Adrenal gland (tissue), 12 donors: Measurements from ENCODE around the gene CCL4. TPM values are rescaled to one million over a fixed set of nuclear protein-coding genes. Genes with fewer than 3 reads are reported as not detected.
"Not testable (repeated sequence)": the region's sequence is repeated elsewhere in the genome, so short reads cannot be mapped to it uniquely, and the experiment has no call there.

ENCODE experiments used
- DNase-seq, 7 donors: peaks; one replicate each; pipeline ENCODE4 v3.0.0-alpha.2; 2019 to 2020
- H3K27ac ChIP-seq, 5 donors: fragments of 200-600 bp; sonication (generic) in 4 of 5; 1 replicate in 3 of 5; 2 replicates in 2 of 5; pipeline versions ENCODE4 v1.5.1 to v1.8.0; 2016 to 2020; ENCODE audit warnings: mild to moderate bottlenecking in 1 of 5
- H3K27me3 ChIP-seq: fragments of 200-600 bp; 2 replicates; pipeline ENCODE4 v1.8.0; 2021
- H3K36me3 ChIP-seq, 2 donors: fragments of 200-600 bp; replicated peaks in 1 of 2; 1 replicate in 1 of 2; 2 replicates in 1 of 2; pipeline versions ENCODE4 v1.5.1 to v1.8.0; 2018 to 2022
- H3K4me1 ChIP-seq, 2 donors: fragments of 200-600 bp; replicated peaks in 1 of 2; 1 replicate in 1 of 2; 2 replicates in 1 of 2; pipeline versions ENCODE4 v1.5.1 to v1.8.0; 2018 to 2021
- H3K4me3 ChIP-seq, 4 donors: fragments of 200-600 bp; sonication (generic) in 3 of 4; one replicate each; pipeline ENCODE4 v1.5.1; 2016 to 2018
- H3K9me3 ChIP-seq, 3 donors: fragments of 200-600 bp; sonication (generic) in 1 of 3; replicated peaks in 1 of 3; 1 replicate in 2 of 3; 2 replicates in 1 of 3; pipeline versions ENCODE4 v1.5.1 to v1.8.0; 2016 to 2021
- CTCF ChIP-seq, 6 experiments: fragments of 450-650 bp in 4 of 6; fragments of 200-600 bp in 2 of 6; sonication (generic) in 1 of 6; IDR thresholded peaks; 1 replicate in 5 of 6; 2 replicates in 1 of 6; pipeline versions ENCODE4 v1.5.1 to v1.8.0; 2016 to 2021; ENCODE audit warnings: antibody characterized with exemption in 6 of 6, mild to moderate bottlenecking in 2 of 6, moderate library complexity in 1 of 6
- POLR2A ChIP-seq, 2 donors: fragments of 450-650 bp; IDR thresholded peaks; one replicate each; pipeline ENCODE4 v1.6.1; 2017; ENCODE audit warnings: antibody characterized with exemption in 2 of 2, mild to moderate bottlenecking in 2 of 2, moderate library complexity in 1 of 2
- WGBS, 4 donors: extraction: QIAGEN DNeasy Blood & Tissue Kit in 2 of 4; methylation state at CpG; one replicate each; pipeline versions ENCODE4 v1.1.5 to v1.1.7; 2013 to 2017; 5-methylcytosine and 5-hydroxymethylcytosine counted together
- intact Hi-C, 2 donors: fragments of 100-400 bp; cut with DNase I; formaldehyde crosslinking; loops; one replicate each; pipeline versions ENCODE4 v1.14.1 to v1.15.0; 2022 to 2023
- polyA plus RNA-seq, 3 donors: library from polyadenylated mRNA; stranded (reverse); fragments of 200-250 nt in 2 of 3; fragments of 350-450 nt in 1 of 3; fragmentation: Illumina TruSeq in 1 of 3; extraction: RNeasy Lipid Tissue Mini Kit (QIAGEN cat#74804) in 1 of 3; gene quantifications; one replicate each; pipeline ENCODE4 v1.2.3, GENCODE V29; 2013 to 2014
- total RNA-seq, 9 donors: library from RNA; depleted of rRNA in 4 of 9; stranded (reverse); fragments of >200 nt in 4 of 9; fragments of 120-200 nt in 1 of 9; fragmentation: NEBNext Ultra II Directional in 1 of 9; extraction: Animal tissue kit (Norgen Biotek cat#: 25700) in 1 of 9; gene quantifications; one replicate each; pipeline versions ENCODE4 v1.1.0 to v1.2.4, GENCODE V29; 2013 to 2023
- donor health status: healthy with polysubstance abuse.
- donor health status: Bipolar disorder and iron deficiency.
- donor health status: DM: yes; HTN: yes; CAD: no.
- donor health status: DM: no; HTN: no; CAD: no.
- donor health status: DM: no; HTN: no; CAD: no.
- donor health status: DM: yes; HTN: yes; CAD: no.

Gene CCL4
- total and polyA plus RNA-seq, 12 donors = 0.72 to 17.5 (median 5.4) TPM

DNA sequence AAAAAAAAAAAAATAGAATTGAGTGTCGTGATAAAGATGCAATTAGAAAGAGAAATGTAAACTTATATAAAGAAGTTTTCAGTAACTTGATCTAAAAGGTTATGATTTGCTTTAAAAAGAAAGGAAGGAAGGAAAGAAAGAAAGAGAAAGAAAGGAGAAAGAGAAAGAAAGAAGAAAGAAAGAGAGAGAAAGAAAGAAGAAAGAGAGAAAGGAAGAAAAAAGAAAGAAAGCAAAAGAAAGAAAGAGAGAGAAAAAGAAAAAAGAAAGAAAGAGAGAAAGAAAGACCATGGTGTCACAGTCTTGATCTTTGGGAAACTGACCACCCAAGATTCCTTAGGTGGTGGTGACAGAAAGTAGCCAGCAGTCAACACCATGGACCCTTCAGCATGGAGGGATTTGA is 9.4 kb upstream of the CCL4 start:
- H3K36me3 ChIP-seq = no peaks in the 10 kb centered on the region
- TF ChIP-seq CTCF (IDR thresholded peaks at IDR 0.05) = no peak
- TF ChIP-seq POLR2A (IDR thresholded peaks at IDR 0.05) = no peak
- H3K4me1 ChIP-seq = no peaks in the 10 kb centered on the region
- H3K27me3 ChIP-seq = no peaks in the 10 kb centered on the region
- 79 to 94% (median 82%) methylated on average over 1 of the region's 1 CpG for WGBS, 4 donors
- H3K27ac ChIP-seq = no peak overlapping the region
- intact Hi-C loops = no loop called here
- no peaks in the 10 kb centered on the region for H3K9me3 ChIP-seq
- no peak for DNase-seq
- no peak overlapping the region for H3K4me3 ChIP-seq

- Histone ChIP-seq H3K27me3 (no peaks in the 10 kb centered on the region), H3K36me3 (no peaks in the 10 kb centered on the region), H3K27ac (no peak overlapping the region), H3K4me3 (no peak overlapping the region), H3K4me1 (no peaks in the 10 kb centered on the region), H3K9me3 (no peaks in the 10 kb centered on the region)
- WGBS, 4 donors = 87 to 98% (median 92%) methylated on average over 6 to 7 of the region's 7 CpGs
- intact Hi-C loops = no loop called here
- TF ChIP-seq POLR2A (IDR thresholded peaks at IDR 0.05) (no peak), CTCF (IDR thresholded peaks at IDR 0.05) (no peak)
- DNase-seq = no peak
Observed at GRCh38 chr17:36094746-36095145, 8.9 kb upstream of the CCL4 start.

- H3K27ac ChIP-seq = no peak overlapping the region
- intact Hi-C loops = no loop called here
- 68 to 89% (median 79%) methylated on average over 1 of the region's 1 CpG for WGBS, 4 donors
- no peaks in the 10 kb centered on the region for H3K36me3 ChIP-seq
- no peaks in the 10 kb centered on the region for H3K4me1 ChIP-seq
- no peak for DNase-seq
- H3K4me3 ChIP-seq = no peak overlapping the region
- no peaks in the 10 kb centered on the region for H3K9me3 ChIP-seq
- no peaks in the 10 kb centered on the region for H3K27me3 ChIP-seq
- TF ChIP-seq CTCF (IDR thresholded peaks at IDR 0.05) (no peak), POLR2A (IDR thresholded peaks at IDR 0.05) (no peak)
Observed at GRCh38 chr17:36095992-36096391, 7.6 kb upstream of the CCL4 start.

- H3K36me3 ChIP-seq, intact Hi-C loops, H3K9me3 ChIP-seq, DNase-seq, H3K4me1 ChIP-seq, H3K27me3 ChIP-seq, H3K4me3 ChIP-seq, H3K27ac ChIP-seq: not testable (repeated sequence)
- WGBS, 4 donors = 77 to 86% (median 80%) methylated on average over 1 of the region's 1 CpG
Observed at GRCh38 chr17:36099004-36099403, 4.6 kb upstream of the CCL4 start.

DNA sequence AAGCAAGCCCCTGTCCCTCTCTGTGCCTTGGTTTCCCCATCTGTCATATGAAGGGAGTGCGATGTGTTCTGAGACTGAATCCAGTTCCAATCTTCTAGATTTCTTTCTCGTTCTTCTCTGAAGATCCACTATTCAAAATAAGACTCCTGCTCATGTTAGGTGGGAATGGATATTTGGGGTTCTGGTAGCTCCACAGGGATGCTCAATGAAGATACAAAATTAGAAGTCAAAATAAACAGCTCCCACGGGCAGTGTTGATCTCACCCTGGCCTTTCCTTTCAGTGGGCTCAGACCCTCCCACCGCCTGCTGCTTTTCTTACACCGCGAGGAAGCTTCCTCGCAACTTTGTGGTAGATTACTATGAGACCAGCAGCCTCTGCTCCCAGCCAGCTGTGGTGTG is 619 bp downstream of the CCL4 start:
- intact Hi-C loops, DNase-seq, H3K9me3 ChIP-seq, H3K36me3 ChIP-seq, H3K27ac ChIP-seq, H3K4me3 ChIP-seq, H3K27me3 ChIP-seq, H3K4me1 ChIP-seq: not testable (repeated sequence)
- WGBS, 4 donors = 44 to 66% (median 57%) methylated on average over 3 to 7 of the region's 7 CpGs
